Measurements from ENCODE around the gene INAFM2.

INAFM2 gene

GRCh38 chr15:40323239-40323952 lies at the start of gene INAFM2:
Gene INAFM2, plus strand, starts transcription at chr15:40323692. Its CDS starts 364 bp downstream, at chr15:40324056.
- H3K4me3 ChIP-seq (ENCODE audit: control insufficient read depth, low read depth, low read length), result peak within 1 kb of the TSS; percentile 55
- peak; percentile 77 for DNase-seq (ENCODE audit: low read depth)
- peak; percentile 35 for TF ChIP-seq CTCF (conservative IDR thresholded peaks at IDR 0.05; ENCODE audit: control insufficient read depth, insufficient read depth, low read depth, low read length)

- DNase-seq (ENCODE audit: low read depth), result peak; percentile 78
- H3K4me3 ChIP-seq (ENCODE audit: control insufficient read depth, low read depth, low read length), result no peak overlapping the region
- TF ChIP-seq CTCF (conservative IDR thresholded peaks at IDR 0.05; ENCODE audit: control insufficient read depth, insufficient read depth, low read depth, low read length), result peak; percentile 100
Measured at GRCh38 chr15:40274350-40275274, 48.9 kb upstream of the INAFM2 start.

- H3K4me3 ChIP-seq (ENCODE audit: control insufficient read depth, low read depth, low read length), result no peak overlapping the region
- TF ChIP-seq CTCF (conservative IDR thresholded peaks at IDR 0.05; ENCODE audit: control insufficient read depth, insufficient read depth, low read depth, low read length), result no peak
- DNase-seq (ENCODE audit: low read depth), result no peak
Measured at GRCh38 chr15:40275523-40275922, 48.0 kb upstream of the INAFM2 start.

- no peak overlapping the region for H3K4me3 ChIP-seq (ENCODE audit: control insufficient read depth, low read depth, low read length)
- no peak for TF ChIP-seq CTCF (conservative IDR thresholded peaks at IDR 0.05; ENCODE audit: control insufficient read depth, insufficient read depth, low read depth, low read length)
- DNase-seq (ENCODE audit: low read depth), result no peak
Measured at GRCh38 chr15:40275954-40276353, 47.5 kb upstream of the INAFM2 start.

GRCh38 chr15:40276927-40277326 lies 46.6 kb upstream of the INAFM2 start:
- no peak overlapping the region for H3K4me3 ChIP-seq (ENCODE audit: control insufficient read depth, low read depth, low read length)
- no peak for TF ChIP-seq CTCF (conservative IDR thresholded peaks at IDR 0.05; ENCODE audit: control insufficient read depth, insufficient read depth, low read depth, low read length)
- DNase-seq (ENCODE audit: low read depth), result no peak

GRCh38 chr15:40277471-40277870 lies 46.0 kb upstream of the INAFM2 start:
- TF ChIP-seq CTCF (conservative IDR thresholded peaks at IDR 0.05; ENCODE audit: control insufficient read depth, insufficient read depth, low read depth, low read length), result no peak
- H3K4me3 ChIP-seq (ENCODE audit: control insufficient read depth, low read depth, low read length), result no peak overlapping the region
- DNase-seq (ENCODE audit: low read depth), result no peak
